ENCODE data around the gene NTM. TPM values are rescaled to one million over a fixed set of nuclear protein-coding genes. Genes with fewer than 3 reads are reported as not detected.

The NTM gene
- total and polyA plus RNA-seq, 2 of the 8 experiments (the other 6 are each of a cell fraction or from before 2014, with no cell fraction given) = 13.4 to 20.0 TPM

- Histone ChIP-seq H3K4me3 (ENCODE audit: extremely low read depth in 1 of 4, insufficient read depth in 2 of 4, low read depth in 3 of 4, low read length in 4 of 4) (no peak overlapping the region), H3K36me3 (ENCODE audit: control insufficient read depth in 2 of 4, insufficient read depth in 4 of 4, low read length in 3 of 4) (no peaks in the 10 kb centered on the region), H3K27ac (ENCODE audit: low read depth, low read length) (no peak overlapping the region), H4K20me1 (replicated peaks in 1 of 2; ENCODE audit: control insufficient read depth in 1 of 2, insufficient read depth in 2 of 2, low read length in 2 of 2) (no peaks in the 10 kb centered on the region), H3K27me3 (replicated peaks in 1 of 4; ENCODE audit: control insufficient read depth in 3 of 4, extremely low read depth in 1 of 4, insufficient read depth in 3 of 4, low read length in 3 of 4) (no peaks in the 10 kb centered on the region), H3K9ac (replicated peaks in 1 of 4; ENCODE audit: extremely low read depth in 1 of 4, low read depth in 3 of 4, low read length in 3 of 4) (no peak overlapping the region), H3K9me3 (ENCODE audit: insufficient read depth in 2 of 2, low read depth in 1 of 2, low read length in 1 of 2) (no peaks in the 10 kb centered on the region), H2BK15ac (ENCODE audit: low read length) (no peak overlapping the region), H3K14ac (ENCODE audit: insufficient read length) (no peak overlapping the region), H3K79me2 (ENCODE audit: control insufficient read depth in 1 of 2, insufficient read depth in 2 of 2, low read length in 2 of 2) (no peaks in the 10 kb centered on the region), H2BK12ac (ENCODE audit: low read depth, low read length) (no peak overlapping the region), H3K79me1 (ENCODE audit: low read depth, low read length) (no peaks in the 10 kb centered on the region), H3K18ac (ENCODE audit: extremely low read depth, low read length) (no peak overlapping the region), H2BK120ac (replicated peaks; ENCODE audit: low read depth, low read length) (no peak overlapping the region), H2AFZ (ENCODE audit: low read length) (no peak overlapping the region), H3K4me1 (replicated peaks in 1 of 4; ENCODE audit: control insufficient read depth in 3 of 4, insufficient read depth in 4 of 4, low read length in 3 of 4) (peaks cover 4 to 16% (median 8%) of the 10 kb centered on the region in 4 experiments), H4K91ac (replicated peaks; ENCODE audit: insufficient read length, low read length) (no peak overlapping the region), H3K56ac (replicated peaks; ENCODE audit: insufficient read length, low read depth, low read length) (no peak overlapping the region), H3K4ac (replicated peaks; ENCODE audit: insufficient read length, low read depth, low read length) (no peak overlapping the region), H2AK5ac (ENCODE audit: low read depth, low read length) (no peak overlapping the region), H3K23me2 (ENCODE audit: low read depth, low read length) (no peaks in the 10 kb centered on the region), H3K4me2 (ENCODE audit: insufficient read depth in 1 of 2, low read depth in 2 of 2, low read length in 2 of 2) (no peak overlapping the region), H4K5ac (ENCODE audit: insufficient read length, low read depth, low read length) (no peak overlapping the region), H2BK20ac (ENCODE audit: low read length) (no peak overlapping the region), H3K23ac (ENCODE audit: insufficient read length) (no peak overlapping the region), H2BK5ac (ENCODE audit: low read depth, low read length) (no peak overlapping the region), H4K8ac (ENCODE audit: extremely low read depth, insufficient read depth, low read length) (no peak overlapping the region)
- ChIA-PET POLR2A (ENCODE audit: partially characterized antibody) (no interaction called here), CTCF (ENCODE audit: partially characterized antibody) (interaction anchor here (0.6 to 1.7 kb wide), 5 partner anchors 10 to 304 kb away, joined by 3 to 6 read pairs (median 3); no protein-coding TSS in a partner anchor)
- FAIRE-seq (no peak), DNase-seq (ENCODE audit: low read depth in 1 of 2, low spot score in 2 of 2) (no peak)
- WGBS, 2 experiments (ENCODE audit: extremely low coverage in 1 of 2, insufficient coverage in 1 of 2, insufficient read length in 1 of 2, insufficient replicate concordance in 2 of 2, low coverage in 1 of 2, low lambda C conversion rate in 2 of 2, missing lambda C conversion rate in 1 of 2) = 89% methylated on average over 3 of the region's 3 CpGs; no CpG with 5 or more reads in 1 of the 2 experiments
- TF ChIP-seq CHD1 (IDR thresholded peaks at IDR 0.05; ENCODE audit: low read depth, low read length) = no peak
- TF ChIP-seq KDM4A (IDR thresholded peaks at IDR 0.05; ENCODE audit: low read depth, low read length, severe bottlenecking) = no peak
- no peak for TF ChIP-seq CHD2 (IDR thresholded peaks at IDR 0.05; ENCODE audit: low read length)
- no peak for TF ChIP-seq EZH2 (IDR thresholded peaks at IDR 0.05; ENCODE audit: low read depth, low read length, severe bottlenecking)
- no peak for TF ChIP-seq RBBP5 (IDR thresholded peaks at IDR 0.05; ENCODE audit: borderline replicate concordance, low read depth, low read length)
- TF ChIP-seq POLR2A (IDR thresholded peaks at IDR 0.05; ENCODE audit: control extremely low read depth in 1 of 2, low read depth in 2 of 2, low read length in 2 of 2) = no peak
- TF ChIP-seq HDAC6 (IDR thresholded peaks at IDR 0.05; ENCODE audit: low read depth, low read length) = no peak
- no peak for TF ChIP-seq KDM5A (IDR thresholded peaks at IDR 0.05; ENCODE audit: low read length)
- no peak for TF ChIP-seq GTF2F1 (IDR thresholded peaks at IDR 0.05; ENCODE audit: borderline replicate concordance, low read depth, low read length)
- TF ChIP-seq JUN (IDR thresholded peaks at IDR 0.05; ENCODE audit: low read depth, low read length) = no peak
- TF ChIP-seq NRF1 (IDR thresholded peaks at IDR 0.05; ENCODE audit: low read depth, low read length) = no peak
- TF ChIP-seq FOSL1 (IDR thresholded peaks at IDR 0.05; ENCODE audit: insufficient read depth, low read depth, low read length) = no peak
- no peak for TF ChIP-seq CREB1 (IDR thresholded peaks at IDR 0.05)
- no peak for TF ChIP-seq TBP (IDR thresholded peaks at IDR 0.05; ENCODE audit: low read depth, low read length)
- no peak for TF ChIP-seq MAX (IDR thresholded peaks at IDR 0.05)
- no peak for TF ChIP-seq CBX5 (IDR thresholded peaks at IDR 0.05; ENCODE audit: low read depth, low read length)
Measured at GRCh38 chr11:131810541-131810940, 440.1 kb downstream of the NTM start.
